GM12878 (cell line): ENCODE measurements around the gene DPYSL3. TPM values are rescaled to one million over a fixed set of nuclear protein-coding genes. Genes with fewer than 3 reads are reported as not detected.

Experiments
- ATAC-seq: fragments of 200-7000 bp; cut with Tn5 transposase; 3 replicates; pipeline ENCODE4 v1.9.1; 2020; ENCODE audit warnings: mild to moderate bottlenecking, moderate library complexity
- BruUV-seq: library from RNA; stranded (reverse); fragments of 400-500 nt; replicated peaks from 2 replicates; lab custom pipeline; 2021; lab: Mats Ljungman, UMichigan
- CTCF ChIA-PET: fragments of 300-600 bp; sonication (Branson Sonifier 250); formaldehyde crosslinking; extraction: SDS; loops from one replicate; lab custom pipeline; 2021; ENCODE audit warnings: inconsistent platforms; lab: Yijun Ruan, JAX
- POLR2A ChIA-PET: fragments of 350-600 bp; formaldehyde crosslinking; extraction: SDS; loops from one replicate; lab custom pipeline; 2021; ENCODE audit warnings: inconsistent platforms; lab: Charles Lee
- RAD21 ChIA-PET: fragments of 300-600 bp; sonication (Branson Sonifier 250); formaldehyde crosslinking; loops from one replicate; lab custom pipeline; 2023; ENCODE audit warnings: antibody characterized with exemption; ENCODE audit not compliant: unreplicated experiment; lab: Charles Lee
- SMC1A ChIA-PET: fragments of 300-600 bp; sonication (Branson Sonifier 250); formaldehyde crosslinking; loops from one replicate; lab custom pipeline; 2023; ENCODE audit not compliant: unreplicated experiment, uncharacterized antibody; lab: Charles Lee
- DNase-seq: peaks from one replicate; pipeline ENCODE4 v3.0.0-alpha.2; 2011; ENCODE audit warnings: low read depth, low spot score
- FAIRE-seq: peaks from 3 replicates; lab custom pipeline; 2011; peaks lifted over from hg19 to GRCh38; lab: Jason Lieb, UNC
- H2AFZ ChIP-seq: 2 replicates; pipeline ENCODE4 v1.6.0; 2011; ENCODE audit warnings: low read depth, low read length, control low read depth; ENCODE audit not compliant: control insufficient read depth
- H3K27ac ChIP-seq: 2 replicates; pipeline ENCODE4 v1.5.1; 2011; ENCODE audit warnings: control low read depth; ENCODE audit not compliant: control insufficient read depth, insufficient read depth
- H3K27me3 ChIP-seq, 2 experiments: replicated peaks in 1 of 2; 2 replicates each; pipeline versions ENCODE4 v1.6.0 to v1.6.1; 2011; ENCODE audit warnings: low read length in 1 of 2; ENCODE audit not compliant: control insufficient read depth in 2 of 2, insufficient read depth in 2 of 2
- H3K36me3 ChIP-seq, 2 experiments: 2 replicates each; pipeline ENCODE4 v1.5.1; 2011; ENCODE audit warnings: low read length in 1 of 2; ENCODE audit not compliant: control insufficient read depth in 2 of 2, insufficient read depth in 2 of 2
- H3K4me1 ChIP-seq: 2 replicates; pipeline ENCODE4 v1.6.1; 2011; ENCODE audit warnings: mild to moderate bottlenecking, low read length, moderate library complexity, mixed read lengths; ENCODE audit not compliant: control insufficient read depth, insufficient read depth
- H3K4me2 ChIP-seq: 2 replicates; pipeline ENCODE4 v1.6.0; 2011; ENCODE audit warnings: control low read depth; ENCODE audit not compliant: control insufficient read depth, insufficient read depth
- H3K4me3 ChIP-seq: fragments of 200-600 bp; sonication (generic); 2 replicates; pipeline ENCODE4 v1.5.1; 2016
- H3K79me2 ChIP-seq: 2 replicates; pipeline ENCODE4 v1.6.0; 2011; ENCODE audit warnings: low read length; ENCODE audit not compliant: control insufficient read depth, insufficient read depth
- H3K9ac ChIP-seq: 2 replicates; pipeline ENCODE4 v1.8.0; 2011; ENCODE audit warnings: low read length, control low read depth, mixed read lengths; ENCODE audit not compliant: control insufficient read depth, insufficient read depth
- H3K9me3 ChIP-seq: replicated peaks from 3 replicates; pipeline ENCODE4 v1.5.1; 2011; ENCODE audit warnings: mild to moderate bottlenecking, low read length; ENCODE audit not compliant: control insufficient read depth, insufficient read depth
- H4K20me1 ChIP-seq: 2 replicates; pipeline ENCODE4 v1.6.0; 2011; ENCODE audit not compliant: control insufficient read depth, insufficient read depth
- BCL11A ChIP-seq: IDR thresholded peaks from 2 replicates; pipeline ENCODE4 v1.6.1; 2011; ENCODE audit warnings: low read depth, low read length
- BRCA1 ChIP-seq: IDR thresholded peaks from 2 replicates; pipeline ENCODE4 v1.6.1; 2011; ENCODE audit warnings: low read depth, low read length, improper control_type of control experiment
- ESRRA ChIP-seq: IDR thresholded peaks from 2 replicates; pipeline ENCODE4 v1.6.1; 2012; ENCODE audit warnings: mild to moderate bottlenecking, low read length, improper control_type of control experiment
- FOXM1 ChIP-seq: IDR thresholded peaks from 2 replicates; pipeline ENCODE4 v1.6.1; 2012; ENCODE audit warnings: low read depth, mild to moderate bottlenecking, inconsistent platforms, low read length, moderate library complexity
- MTA3 ChIP-seq: IDR thresholded peaks from 2 replicates; pipeline ENCODE4 v1.6.1; 2012; ENCODE audit warnings: low read length, inconsistent platforms, borderline replicate concordance
- NFYA ChIP-seq: IDR thresholded peaks from 2 replicates; pipeline ENCODE4 v1.6.1; 2011; ENCODE audit warnings: low read depth, mild to moderate bottlenecking, low read length, improper control_type of control experiment, borderline replicate concordance
- POLR2AphosphoS2 ChIP-seq: IDR thresholded peaks from 2 replicates; pipeline ENCODE4 v1.6.1; 2011; ENCODE audit warnings: low read depth, mild to moderate bottlenecking, low read length, improper control_type of control experiment, moderate library complexity
- RUNX3 ChIP-seq: IDR thresholded peaks from 2 replicates; pipeline ENCODE4 v1.6.1; 2012; ENCODE audit warnings: low read length, inconsistent platforms
- SP1 ChIP-seq: IDR thresholded peaks from one replicate; pipeline ENCODE4 v1.6.1; 2011; ENCODE audit warnings: low read depth, low read length
- STAT1 ChIP-seq: fragments of 450-650 bp; conservative IDR thresholded peaks from 2 replicates; pipeline ENCODE4 v1.6.1; 2014; ENCODE audit warnings: antibody characterized with exemption, mild to moderate bottlenecking
- ZBED1 ChIP-seq: IDR thresholded peaks from 2 replicates; pipeline ENCODE4 v1.6.1; 2016; ENCODE audit warnings: borderline replicate concordance
- WGBS: methylation state at CpG from one replicate; pipeline ENCODE4 v1.1.6; 2016; ENCODE audit warnings: low lambda C conversion rate; ENCODE audit not compliant: insufficient replicate concordance, insufficient coverage; ENCODE audit errors: missing lambda C conversion rate; 5-methylcytosine and 5-hydroxymethylcytosine counted together
- in situ Hi-C: fragments of 300-500 bp; cut with MboI; formaldehyde crosslinking; loops from 9 replicates; pipeline ENCODE4 v1.14.3; 2018; ENCODE audit warnings: mixed read lengths
- intact Hi-C: fragments of 100-400 bp; cut with micrococcal nuclease; formaldehyde crosslinking; loops from one replicate; pipeline ENCODE4 v1.14.2; 2022; ENCODE audit not compliant: unreplicated experiment
- polyA plus RNA-seq, 11 experiments: library from polyadenylated mRNA; depleted of rRNA in 4 of 11; unstranded in 6 of 11; stranded (reverse) in 5 of 11; fragments of >200 nt; fragmentation: Nextera tagmentation in 4 of 11; fragmentation: Illumina TruSeq in 1 of 11; extraction: Ambion mirVana in 4 of 11; extraction: Trizol in 1 of 11; gene quantifications; 1 replicate in 1 of 11; 2 replicates in 10 of 11; pipeline versions ENCODE4 v1.2.1 to v1.2.3, GENCODE V29; 2011 to 2016; ENCODE audit warnings: inconsistent platforms in 2 of 11, missing spikeins in 2 of 11, low read depth in 1 of 11
- total RNA-seq, 4 experiments: library from RNA; depleted of rRNA in 3 of 4; stranded (reverse); fragments of >200 nt in 3 of 4; fragmentation: Illumina TruSeq in 1 of 4; extraction: Trizol in 1 of 4; gene quantifications; 2 replicates each; pipeline versions ENCODE4 v1.2.1 to v1.2.3, GENCODE V29; 2013 to 2021
- TF ChIP-seq, protein P1 (sequence below): IDR thresholded peaks from 2 replicates; pipeline ENCODE4 v1.6.1; 2011; ENCODE audit warnings: mild to moderate bottlenecking, low read depth, low read length, moderate library complexity; ENCODE audit not compliant: insufficient replicate concordance

DPYSL3 gene
- total and polyA plus RNA-seq, 10 of the 15 experiments (the other 5 are each of a cell fraction or from before 2014, with no cell fraction given) = 0.08 to 1.5 (median 0.45) TPM; not detected in 1

- Histone ChIP-seq H3K4me1 (no peaks in the 10 kb centered on the region), H3K79me2 (no peaks in the 10 kb centered on the region), H4K20me1 (no peaks in the 10 kb centered on the region), H3K27ac (no peak overlapping the region), H3K9me3 (no peaks in the 10 kb centered on the region), H3K27me3 (no peaks in the 10 kb centered on the region; a peak in 1 of 4 replicates), H3K36me3 (no peaks in the 10 kb centered on the region), H2AFZ (no peak overlapping the region), H3K4me3 (no peak overlapping the region), H3K9ac (no peak overlapping the region)
- ChIA-PET RAD21 (no interaction called here), CTCF (no interaction called here), POLR2A (no interaction called here)
- in situ Hi-C loops = no loop called here
- intact Hi-C loops = no loop called here
- no TSS peak for BruUV-seq
- FAIRE-seq (no peak), DNase-seq (no peak)
- 67% methylated on average over 2 of the region's 2 CpGs for WGBS
- TF ChIP-seq STAT1 (no peak), BCL11A (no peak)
- TF ChIP-seq, all 136 proteins: peak for 0
- ATAC-seq = no peak
- SMC1A ChIA-PET = interaction anchor here (0.6 kb wide), 1 partner anchor 25 kb away, joined by 3 read pairs; no protein-coding TSS in a partner anchor
- no peak overlapping the region for H3K4me2 ChIP-seq
These were observed 79.2 kb downstream of the DPYSL3 start for GRCh38 chr5:147430628-147431027.

DNA sequence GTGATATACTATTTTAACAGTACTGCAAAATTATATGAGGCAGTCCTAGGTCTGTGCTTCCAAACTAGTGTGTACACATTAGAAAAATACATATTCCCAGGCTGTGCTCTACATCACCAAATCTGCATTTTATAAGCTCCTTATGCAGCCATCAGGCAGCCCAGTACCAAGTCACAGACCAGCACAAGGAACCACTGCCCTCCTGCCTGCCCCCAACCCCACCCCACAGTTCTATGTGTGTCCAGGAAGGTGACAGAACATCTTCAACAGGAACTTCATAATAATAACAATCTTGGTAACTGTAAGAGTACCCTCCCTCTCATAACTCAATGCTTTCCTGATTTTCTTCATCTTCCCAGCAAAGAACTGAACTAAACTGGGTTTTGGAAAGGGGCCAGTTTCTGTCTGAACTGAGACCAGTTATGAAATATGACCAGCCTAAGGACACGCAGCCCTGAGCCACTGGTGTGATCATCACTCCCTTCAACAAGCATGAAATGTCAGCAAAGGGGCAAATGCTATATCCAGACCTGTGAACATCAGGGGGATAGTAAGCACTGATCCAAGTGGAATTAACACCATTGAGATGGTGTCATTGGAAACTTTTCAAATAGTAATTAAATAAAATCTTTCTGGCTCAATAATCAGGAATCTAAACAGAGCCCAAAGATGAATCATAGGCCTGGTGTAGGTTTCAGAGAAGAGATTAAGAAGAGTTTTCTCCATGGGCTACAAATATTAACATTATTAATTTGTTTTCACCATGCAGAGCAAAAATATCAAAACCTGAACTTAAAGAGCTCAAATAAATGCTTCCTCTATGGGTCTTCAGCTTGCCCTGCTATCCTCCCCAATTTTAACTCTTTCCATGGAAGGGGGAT is 82.1 kb downstream of the DPYSL3 start:
- Histone ChIP-seq H3K27me3 (no peaks in the 10 kb centered on the region; a peak in 1 of 4 replicates), H3K4me3 (no peak overlapping the region), H3K9me3 (no peaks in the 10 kb centered on the region), H3K36me3 (no peaks in the 10 kb centered on the region), H2AFZ (no peak overlapping the region), H3K27ac (no peak overlapping the region), H3K4me2 (no peak overlapping the region), H3K9ac (no peak overlapping the region), H3K4me1 (no peaks in the 10 kb centered on the region), H3K79me2 (no peaks in the 10 kb centered on the region), H4K20me1 (no peaks in the 10 kb centered on the region)
- DNase-seq = no peak
- ChIA-PET CTCF (interaction anchor here (1.2 kb wide), 1 partner anchor 30 kb away, joined by 3 read pairs; no protein-coding TSS in a partner anchor), SMC1A (no interaction called here), RAD21 (interaction anchor here (1.0 kb wide), 1 partner anchor 28 kb away, joined by 3 read pairs; no protein-coding TSS in a partner anchor), POLR2A (no interaction called here)
- intact Hi-C loops = no loop called here
- in situ Hi-C loops = no loop called here
- BruUV-seq = no TSS peak
- FAIRE-seq = no peak
- TF ChIP-seq ZBED1 = no peak
- no peak for TF ChIP-seq BRCA1
- TF ChIP-seq ESRRA = no peak
- TF ChIP-seq MTA3 = no peak
- no peak for TF ChIP-seq NFYA
- no peak for TF ChIP-seq POLR2AphosphoS2
- no peak for TF ChIP-seq SP1
- TF ChIP-seq, protein P1, sequence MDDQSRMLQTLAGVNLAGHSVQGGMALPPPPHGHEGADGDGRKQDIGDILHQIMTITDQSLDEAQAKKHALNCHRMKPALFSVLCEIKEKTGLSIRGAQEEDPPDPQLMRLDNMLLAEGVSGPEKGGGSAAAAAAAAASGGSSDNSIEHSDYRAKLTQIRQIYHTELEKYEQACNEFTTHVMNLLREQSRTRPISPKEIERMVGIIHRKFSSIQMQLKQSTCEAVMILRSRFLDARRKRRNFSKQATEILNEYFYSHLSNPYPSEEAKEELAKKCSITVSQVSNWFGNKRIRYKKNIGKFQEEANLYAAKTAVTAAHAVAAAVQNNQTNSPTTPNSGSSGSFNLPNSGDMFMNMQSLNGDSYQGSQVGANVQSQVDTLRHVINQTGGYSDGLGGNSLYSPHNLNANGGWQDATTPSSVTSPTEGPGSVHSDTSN = no peak
- TF ChIP-seq FOXM1 = no peak
- TF ChIP-seq RUNX3 = no peak
- no peak for ATAC-seq
- WGBS = 0% methylated on average over 1 of the region's 1 CpG
